ENCODE results near the gene FKBP9. TPM values are rescaled to one million over a fixed set of nuclear protein-coding genes. Genes with fewer than 3 reads are reported as not detected.

The FKBP9 gene
- total and polyA plus RNA-seq, 2 donors (not counting 3 experiments of a cell fraction or from before 2014, with no cell fraction given) = 88.7 to 124 TPM

DNA sequence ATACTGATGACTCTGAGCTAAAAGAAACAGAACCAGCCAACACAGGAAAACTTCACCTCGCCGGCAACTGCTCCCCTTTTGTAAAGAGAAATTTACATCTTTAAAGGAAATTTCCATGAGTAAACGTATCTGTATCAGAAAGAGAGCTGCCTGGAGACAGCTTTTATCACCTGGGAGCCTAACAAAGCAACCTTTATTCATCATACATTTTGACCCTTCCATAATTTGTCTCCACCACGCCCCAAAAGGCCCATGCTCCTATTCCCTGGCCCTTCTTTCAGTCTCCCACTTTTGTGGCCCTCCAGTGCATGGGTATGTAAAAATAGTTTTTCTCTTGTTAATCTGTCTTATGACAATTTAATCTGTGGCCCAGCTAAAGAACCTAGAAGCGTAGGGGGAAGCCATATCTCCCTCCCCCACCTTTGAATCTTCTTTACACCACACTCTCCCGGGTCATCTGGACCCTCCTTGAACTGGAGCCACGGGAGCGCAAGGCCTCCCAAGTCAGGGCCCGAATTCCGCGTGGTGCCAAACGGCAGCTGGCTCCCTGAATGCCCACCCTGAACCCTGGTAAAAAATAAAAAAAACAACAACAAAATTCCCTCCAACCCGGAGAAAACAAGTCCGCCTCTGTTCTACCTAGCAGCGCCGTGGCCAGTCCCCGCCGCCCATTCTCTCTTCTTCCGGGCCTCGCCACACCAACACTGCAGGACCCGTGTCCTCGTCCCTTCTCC lies 15.4 kb upstream of the FKBP9 start:
- H3K27ac ChIP-seq (ENCODE audit: insufficient read depth, low read depth, low read length) = peak overlapping the region; percentile 73
- H3K79me2 ChIP-seq (ENCODE audit: control insufficient read depth, insufficient read depth, low read length) = peaks cover 41% of the 10 kb centered on the region
- H2AFZ ChIP-seq (ENCODE audit: low read depth, low read length) = peak overlapping the region; percentile 92
- dilution Hi-C loops (cut with MboI; ENCODE audit: extremely low pct_ligation_motif_present, low sequenced_read_pairs) (no loop called here), intact Hi-C loops (cut with micrococcal nuclease) (loop anchor here (1.0 to 5.0 kb wide), 5 partner anchors 50 to 450 kb away; partner anchors contain the start of genes LSM5 and RP9)
- FAIRE-seq = peak; percentile 79
- TSS peak; percentile 29 for BruUV-seq (replicated peaks)
- no peaks in the 10 kb centered on the region for H3K36me3 ChIP-seq (ENCODE audit: control insufficient read depth in 2 of 2, extremely low read depth in 1 of 2, insufficient read depth in 2 of 2, low read length in 2 of 2)
- H3K4me3 ChIP-seq (replicated peaks in 1 of 3; ENCODE audit: insufficient read depth in 1 of 3, low read depth in 1 of 3, low read length in 3 of 3) = peak overlapping the region; percentile 84 to 93 (median 92)
- no peaks in the 10 kb centered on the region for H3K27me3 ChIP-seq (ENCODE audit: control insufficient read depth in 2 of 2, insufficient read depth in 2 of 2, low read length in 2 of 2)
- POLR2A ChIA-PET = no interaction called here
- DNase-seq (ENCODE audit: low read depth, low spot score) = no peak
- peaks cover 18% of the 10 kb centered on the region for H3K4me1 ChIP-seq (ENCODE audit: control insufficient read depth, extremely low read depth, insufficient read depth, low read length)
- H3K4me2 ChIP-seq (ENCODE audit: insufficient read depth, low read length) = peak overlapping the region; percentile 97
- H4K20me1 ChIP-seq (replicated peaks; ENCODE audit: control insufficient read depth, extremely low read depth, insufficient read depth, low read length) = no peaks in the 10 kb centered on the region
- H3K9ac ChIP-seq (replicated peaks; ENCODE audit: extremely low read depth, insufficient read depth, low read length) = peak overlapping the region; percentile 81
- CTCF ChIA-PET = interaction anchor here (0.6 to 1.5 kb wide), 16 partner anchors 8 to 166 kb away, joined by 3 to 31 read pairs (median 4); partner anchors contain the start of genes FKBP9 and NT5C3A
- no peaks in the 10 kb centered on the region for H3K9me1 ChIP-seq (replicated peaks; ENCODE audit: control insufficient read depth, extremely low read depth, insufficient read depth, low read length)
- TF ChIP-seq POLR2A (IDR thresholded peaks at IDR 0.05; ENCODE audit: low read depth, low read length) (no peak), MYC (IDR thresholded peaks at IDR 0.05; ENCODE audit: low read depth, low read length) (no peak), FOS (IDR thresholded peaks at IDR 0.05; ENCODE audit: borderline replicate concordance, insufficient read depth, low read length) (no peak), EZH2 (IDR thresholded peaks at IDR 0.05; ENCODE audit: borderline replicate concordance, low read depth, low read length, severe bottlenecking) (no peak), JUN (IDR thresholded peaks at IDR 0.05; ENCODE audit: borderline replicate concordance, insufficient read depth, insufficient read length, low read depth) (no peak), GATA2 (IDR thresholded peaks at IDR 0.05; ENCODE audit: insufficient read depth, insufficient read length, low read depth, low read length) (no peak), POLR2AphosphoS5 (IDR thresholded peaks at IDR 0.05; ENCODE audit: insufficient read depth, low read depth, low read length) (no peak)
- TF ChIP-seq, protein P1, sequence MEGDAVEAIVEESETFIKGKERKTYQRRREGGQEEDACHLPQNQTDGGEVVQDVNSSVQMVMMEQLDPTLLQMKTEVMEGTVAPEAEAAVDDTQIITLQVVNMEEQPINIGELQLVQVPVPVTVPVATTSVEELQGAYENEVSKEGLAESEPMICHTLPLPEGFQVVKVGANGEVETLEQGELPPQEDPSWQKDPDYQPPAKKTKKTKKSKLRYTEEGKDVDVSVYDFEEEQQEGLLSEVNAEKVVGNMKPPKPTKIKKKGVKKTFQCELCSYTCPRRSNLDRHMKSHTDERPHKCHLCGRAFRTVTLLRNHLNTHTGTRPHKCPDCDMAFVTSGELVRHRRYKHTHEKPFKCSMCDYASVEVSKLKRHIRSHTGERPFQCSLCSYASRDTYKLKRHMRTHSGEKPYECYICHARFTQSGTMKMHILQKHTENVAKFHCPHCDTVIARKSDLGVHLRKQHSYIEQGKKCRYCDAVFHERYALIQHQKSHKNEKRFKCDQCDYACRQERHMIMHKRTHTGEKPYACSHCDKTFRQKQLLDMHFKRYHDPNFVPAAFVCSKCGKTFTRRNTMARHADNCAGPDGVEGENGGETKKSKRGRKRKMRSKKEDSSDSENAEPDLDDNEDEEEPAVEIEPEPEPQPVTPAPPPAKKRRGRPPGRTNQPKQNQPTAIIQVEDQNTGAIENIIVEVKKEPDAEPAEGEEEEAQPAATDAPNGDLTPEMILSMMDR (IDR thresholded peaks at IDR 0.05; ENCODE audit: extremely low read depth in 1 of 2, insufficient read depth in 1 of 2, low read depth in 1 of 2, low read length in 2 of 2) = no peak
- TF ChIP-seq, protein P2, sequence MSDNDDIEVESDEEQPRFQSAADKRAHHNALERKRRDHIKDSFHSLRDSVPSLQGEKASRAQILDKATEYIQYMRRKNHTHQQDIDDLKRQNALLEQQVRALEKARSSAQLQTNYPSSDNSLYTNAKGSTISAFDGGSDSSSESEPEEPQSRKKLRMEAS (IDR thresholded peaks at IDR 0.05; ENCODE audit: insufficient read depth, insufficient read length) = no peak
- no peaks in the 10 kb centered on the region for H3K9me3 ChIP-seq (replicated peaks; ENCODE audit: control insufficient read depth, insufficient read depth, low read length)

All from endothelial cell of umbilical vein (primary cell).